Measurements from ENCODE around the gene SFTA2. TPM values are rescaled to one million over a fixed set of nuclear protein-coding genes. Genes with fewer than 3 reads are reported as not detected.

SFTA2 gene
- total and polyA plus RNA-seq, 10 of the 15 experiments (the other 5 are each of a cell fraction or from before 2014, with no cell fraction given): 0.15 to 0.92 (median 0.33) TPM; not detected in 4

DNA sequence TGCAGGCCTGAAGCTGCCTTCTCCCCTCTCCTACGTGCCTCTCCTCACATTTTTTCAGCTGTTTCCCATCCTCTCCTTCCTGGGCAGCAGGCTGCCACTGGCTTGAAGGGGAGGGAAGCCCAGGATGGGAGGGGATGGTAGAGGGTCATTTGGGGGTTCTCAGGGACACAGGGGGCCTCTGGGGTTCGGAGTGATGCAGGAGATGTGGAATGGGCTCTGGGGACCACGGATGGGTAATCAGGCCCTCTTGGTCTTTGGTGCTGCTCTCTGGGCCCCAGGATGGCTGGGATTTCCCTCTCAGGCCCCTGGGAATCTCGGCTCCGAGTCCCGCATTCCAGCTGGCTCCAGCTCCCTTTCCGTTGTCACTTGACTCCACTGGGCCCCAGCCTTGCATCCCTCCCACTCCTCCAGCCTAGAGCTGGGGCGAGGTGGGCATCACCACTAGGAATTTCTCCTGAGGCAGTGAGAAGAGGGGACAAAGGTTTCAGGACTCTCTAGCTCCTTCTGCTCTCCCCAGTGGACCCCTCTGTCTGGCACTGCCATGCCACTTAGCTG, 49.7 kb downstream of the SFTA2 start (continued):
- TF ChIP-seq, protein P1, sequence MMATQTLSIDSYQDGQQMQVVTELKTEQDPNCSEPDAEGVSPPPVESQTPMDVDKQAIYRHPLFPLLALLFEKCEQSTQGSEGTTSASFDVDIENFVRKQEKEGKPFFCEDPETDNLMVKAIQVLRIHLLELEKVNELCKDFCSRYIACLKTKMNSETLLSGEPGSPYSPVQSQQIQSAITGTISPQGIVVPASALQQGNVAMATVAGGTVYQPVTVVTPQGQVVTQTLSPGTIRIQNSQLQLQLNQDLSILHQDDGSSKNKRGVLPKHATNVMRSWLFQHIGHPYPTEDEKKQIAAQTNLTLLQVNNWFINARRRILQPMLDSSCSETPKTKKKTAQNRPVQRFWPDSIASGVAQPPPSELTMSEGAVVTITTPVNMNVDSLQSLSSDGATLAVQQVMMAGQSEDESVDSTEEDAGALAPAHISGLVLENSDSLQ (IDR thresholded peaks at IDR 0.05): no peak
- TF ChIP-seq, protein P2, sequence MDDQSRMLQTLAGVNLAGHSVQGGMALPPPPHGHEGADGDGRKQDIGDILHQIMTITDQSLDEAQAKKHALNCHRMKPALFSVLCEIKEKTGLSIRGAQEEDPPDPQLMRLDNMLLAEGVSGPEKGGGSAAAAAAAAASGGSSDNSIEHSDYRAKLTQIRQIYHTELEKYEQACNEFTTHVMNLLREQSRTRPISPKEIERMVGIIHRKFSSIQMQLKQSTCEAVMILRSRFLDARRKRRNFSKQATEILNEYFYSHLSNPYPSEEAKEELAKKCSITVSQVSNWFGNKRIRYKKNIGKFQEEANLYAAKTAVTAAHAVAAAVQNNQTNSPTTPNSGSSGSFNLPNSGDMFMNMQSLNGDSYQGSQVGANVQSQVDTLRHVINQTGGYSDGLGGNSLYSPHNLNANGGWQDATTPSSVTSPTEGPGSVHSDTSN (IDR thresholded peaks at IDR 0.05; ENCODE audit: insufficient replicate concordance, low read depth, low read length): no peak

DNA sequence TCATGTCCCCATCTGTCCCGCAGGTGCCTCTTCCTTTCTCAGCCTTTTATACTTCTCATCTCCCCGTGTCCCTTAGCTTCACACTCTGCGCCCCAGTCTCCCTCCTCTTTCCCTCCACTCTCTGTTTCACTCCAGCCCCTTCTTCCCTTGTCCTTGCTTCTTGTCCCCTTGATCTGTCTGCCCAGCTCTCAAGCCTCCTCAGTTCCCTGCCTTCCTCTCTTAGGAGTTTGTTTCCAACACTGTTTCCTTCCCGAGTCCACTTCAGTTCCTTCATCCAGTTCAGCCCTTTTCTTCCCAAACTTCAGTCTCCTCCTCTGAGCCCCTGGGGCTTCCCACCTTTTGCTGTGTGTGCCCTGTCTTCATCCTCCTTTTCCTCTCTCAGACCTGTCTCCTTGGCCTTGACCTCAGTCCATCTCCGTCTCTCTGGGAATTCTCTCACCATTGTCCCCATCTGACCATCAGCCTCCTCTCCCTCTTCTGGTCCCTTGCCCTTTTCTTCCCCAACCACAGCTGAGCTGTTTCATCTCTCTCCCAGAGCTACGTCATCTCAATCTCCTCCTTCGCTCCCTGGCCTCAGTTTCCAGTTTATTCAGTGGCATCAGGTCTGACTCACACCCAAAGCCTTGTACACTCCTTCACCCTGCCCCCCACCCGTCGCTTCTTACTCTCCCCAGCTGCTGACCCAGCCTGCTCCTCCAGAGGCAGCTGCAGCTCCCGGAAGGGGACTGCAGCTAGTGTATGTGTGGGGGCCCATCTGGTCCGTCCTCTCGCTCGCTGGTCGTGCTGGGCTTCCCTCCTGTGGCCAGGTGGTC, 50.4 kb downstream of the SFTA2 start:
- SMC1A ChIA-PET (ENCODE audit: uncharacterized antibody, unreplicated experiment): interaction anchor here (0.6 to 4.9 kb wide), 8 partner anchors 14 to 515 kb away, joined by 3 to 39 read pairs (median 7); partner anchors contain the start of gene VARS2
- CTCF ChIA-PET: interaction anchor here (0.6 to 6.7 kb wide), 15 partner anchors 22 to 205 kb away, joined by 3 to 71 read pairs (median 7); partner anchors contain the start of gene VARS2
- RAD21 ChIA-PET (ENCODE audit: unreplicated experiment): interaction anchor here (0.7 to 10.7 kb wide), 14 partner anchors 20 to 762 kb away, joined by 3 to 144 read pairs (median 5); partner anchors contain the start of genes GTF2H4, IER3, MDC1 and VARS2
- intact Hi-C loops (cut with micrococcal nuclease; ENCODE audit: unreplicated experiment) (loop anchor here (2.0 kb wide), 2 partner anchors 19 to 27 kb away; partner anchors contain the start of gene GTF2H4), in situ Hi-C loops (cut with MboI) (no loop called here)
- Histone ChIP-seq H3K9me3 (replicated peaks; ENCODE audit: control insufficient read depth, insufficient read depth, low read length) (no peaks in the 10 kb centered on the region), H3K4me3 (no peak overlapping the region), H3K4me2 (ENCODE audit: control insufficient read depth, insufficient read depth) (no peak overlapping the region), H4K20me1 (ENCODE audit: control insufficient read depth, insufficient read depth) (no peaks in the 10 kb centered on the region), H3K79me2 (ENCODE audit: control insufficient read depth, insufficient read depth, low read length) (peaks cover 10% of the 10 kb centered on the region), H3K4me1 (ENCODE audit: control insufficient read depth, insufficient read depth, low read length) (peaks cover 45% of the 10 kb centered on the region), H3K9ac (ENCODE audit: control insufficient read depth, insufficient read depth, low read length) (no peak overlapping the region), H2AFZ (ENCODE audit: control insufficient read depth, low read depth, low read length) (no peak overlapping the region), H3K27ac (ENCODE audit: control insufficient read depth, insufficient read depth) (no peak overlapping the region), H3K36me3 (ENCODE audit: control insufficient read depth in 2 of 2, insufficient read depth in 2 of 2, low read length in 1 of 2) (no peaks in the 10 kb centered on the region), H3K27me3 (replicated peaks in 1 of 2; ENCODE audit: control insufficient read depth in 2 of 2, insufficient read depth in 2 of 2, low read length in 1 of 2) (no peaks in the 10 kb centered on the region)
- no TSS peak for BruUV-seq (replicated peaks)
- POLR2A ChIA-PET: interaction anchor here (0.6 to 5.8 kb wide), 6 partner anchors 26 to 144 kb away, joined by 3 to 50 read pairs (median 5); partner anchors contain the start of genes FLOT1, GTF2H4 and VARS2
- 55% methylated on average over 12 of the region's 14 CpGs for WGBS (ENCODE audit: insufficient coverage, insufficient replicate concordance, low lambda C conversion rate, missing lambda C conversion rate)
- no peak for ATAC-seq
- DNase-seq (ENCODE audit: low read depth, low spot score): no peak
- FAIRE-seq: no peak
- TF ChIP-seq EZH2 (IDR thresholded peaks at IDR 0.05; ENCODE audit: borderline replicate concordance, control insufficient read depth, low read depth, low read length): no peak
- no peak for TF ChIP-seq SMC3 (IDR thresholded peaks at IDR 0.05; ENCODE audit: borderline replicate concordance, low read length)
- TF ChIP-seq HDGF (IDR thresholded peaks at IDR 0.05): no peak
- TF ChIP-seq, protein P3, sequence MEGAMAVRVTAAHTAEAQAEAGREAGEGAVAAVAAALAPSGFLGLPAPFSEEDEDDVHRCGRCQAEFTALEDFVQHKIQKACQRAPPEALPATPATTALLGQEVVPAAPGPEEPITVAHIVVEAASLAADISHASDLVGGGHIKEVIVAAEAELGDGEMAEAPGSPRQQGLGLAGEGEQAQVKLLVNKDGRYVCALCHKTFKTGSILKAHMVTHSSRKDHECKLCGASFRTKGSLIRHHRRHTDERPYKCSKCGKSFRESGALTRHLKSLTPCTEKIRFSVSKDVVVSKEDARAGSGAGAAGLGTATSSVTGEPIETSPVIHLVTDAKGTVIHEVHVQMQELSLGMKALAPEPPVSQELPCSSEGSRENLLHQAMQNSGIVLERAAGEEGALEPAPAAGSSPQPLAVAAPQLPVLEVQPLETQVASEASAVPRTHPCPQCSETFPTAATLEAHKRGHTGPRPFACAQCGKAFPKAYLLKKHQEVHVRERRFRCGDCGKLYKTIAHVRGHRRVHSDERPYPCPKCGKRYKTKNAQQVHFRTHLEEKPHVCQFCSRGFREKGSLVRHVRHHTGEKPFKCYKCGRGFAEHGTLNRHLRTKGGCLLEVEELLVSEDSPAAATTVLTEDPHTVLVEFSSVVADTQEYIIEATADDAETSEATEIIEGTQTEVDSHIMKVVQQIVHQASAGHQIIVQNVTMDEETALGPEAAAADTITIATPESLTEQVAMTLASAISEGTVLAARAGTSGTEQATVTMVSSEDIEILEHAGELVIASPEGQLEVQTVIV (IDR thresholded peaks at IDR 0.05; ENCODE audit: borderline replicate concordance, partially characterized antibody): no peak
- TF ChIP-seq ZNF274 (IDR thresholded peaks at IDR 0.05; ENCODE audit: insufficient read depth, insufficient read length): no peak
- no peak for TF ChIP-seq EGR1 (IDR thresholded peaks at IDR 0.05; ENCODE audit: borderline replicate concordance in 1 of 2, low read depth in 2 of 2, low read length in 2 of 2)
- TF ChIP-seq MXI1 (IDR thresholded peaks at IDR 0.05; ENCODE audit: low read depth, low read length): no peak
- TF ChIP-seq, protein P4, sequence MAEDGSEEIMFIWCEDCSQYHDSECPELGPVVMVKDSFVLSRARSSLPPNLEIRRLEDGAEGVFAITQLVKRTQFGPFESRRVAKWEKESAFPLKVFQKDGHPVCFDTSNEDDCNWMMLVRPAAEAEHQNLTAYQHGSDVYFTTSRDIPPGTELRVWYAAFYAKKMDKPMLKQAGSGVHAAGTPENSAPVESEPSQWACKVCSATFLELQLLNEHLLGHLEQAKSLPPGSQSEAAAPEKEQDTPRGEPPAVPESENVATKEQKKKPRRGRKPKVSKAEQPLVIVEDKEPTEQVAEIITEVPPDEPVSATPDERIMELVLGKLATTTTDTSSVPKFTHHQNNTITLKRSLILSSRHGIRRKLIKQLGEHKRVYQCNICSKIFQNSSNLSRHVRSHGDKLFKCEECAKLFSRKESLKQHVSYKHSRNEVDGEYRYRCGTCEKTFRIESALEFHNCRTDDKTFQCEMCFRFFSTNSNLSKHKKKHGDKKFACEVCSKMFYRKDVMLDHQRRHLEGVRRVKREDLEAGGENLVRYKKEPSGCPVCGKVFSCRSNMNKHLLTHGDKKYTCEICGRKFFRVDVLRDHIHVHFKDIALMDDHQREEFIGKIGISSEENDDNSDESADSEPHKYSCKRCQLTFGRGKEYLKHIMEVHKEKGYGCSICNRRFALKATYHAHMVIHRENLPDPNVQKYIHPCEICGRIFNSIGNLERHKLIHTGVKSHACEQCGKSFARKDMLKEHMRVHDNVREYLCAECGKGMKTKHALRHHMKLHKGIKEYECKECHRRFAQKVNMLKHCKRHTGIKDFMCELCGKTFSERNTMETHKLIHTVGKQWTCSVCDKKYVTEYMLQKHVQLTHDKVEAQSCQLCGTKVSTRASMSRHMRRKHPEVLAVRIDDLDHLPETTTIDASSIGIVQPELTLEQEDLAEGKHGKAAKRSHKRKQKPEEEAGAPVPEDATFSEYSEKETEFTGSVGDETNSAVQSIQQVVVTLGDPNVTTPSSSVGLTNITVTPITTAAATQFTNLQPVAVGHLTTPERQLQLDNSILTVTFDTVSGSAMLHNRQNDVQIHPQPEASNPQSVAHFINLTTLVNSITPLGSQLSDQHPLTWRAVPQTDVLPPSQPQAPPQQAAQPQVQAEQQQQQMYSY (CRISPR knock-in tag; IDR thresholded peaks at IDR 0.05): no peak
